GM18505 (cell line): ENCODE data around the gene PDZRN3.

Experiments used
- ATAC-seq: cut with Tn5 transposase; IDR thresholded peaks from one replicate; pipeline ENCODE4 v1.9.1; 2021; ENCODE audit not compliant: unreplicated experiment
- POLR2A ChIP-seq: IDR thresholded peaks from 4 replicates; pipeline ENCODE4 v1.6.1; 2011; ENCODE audit warnings: borderline replicate concordance; ENCODE audit not compliant: insufficient read depth, insufficient read length; ENCODE audit errors: extremely low read depth

PDZRN3 gene

DNA sequence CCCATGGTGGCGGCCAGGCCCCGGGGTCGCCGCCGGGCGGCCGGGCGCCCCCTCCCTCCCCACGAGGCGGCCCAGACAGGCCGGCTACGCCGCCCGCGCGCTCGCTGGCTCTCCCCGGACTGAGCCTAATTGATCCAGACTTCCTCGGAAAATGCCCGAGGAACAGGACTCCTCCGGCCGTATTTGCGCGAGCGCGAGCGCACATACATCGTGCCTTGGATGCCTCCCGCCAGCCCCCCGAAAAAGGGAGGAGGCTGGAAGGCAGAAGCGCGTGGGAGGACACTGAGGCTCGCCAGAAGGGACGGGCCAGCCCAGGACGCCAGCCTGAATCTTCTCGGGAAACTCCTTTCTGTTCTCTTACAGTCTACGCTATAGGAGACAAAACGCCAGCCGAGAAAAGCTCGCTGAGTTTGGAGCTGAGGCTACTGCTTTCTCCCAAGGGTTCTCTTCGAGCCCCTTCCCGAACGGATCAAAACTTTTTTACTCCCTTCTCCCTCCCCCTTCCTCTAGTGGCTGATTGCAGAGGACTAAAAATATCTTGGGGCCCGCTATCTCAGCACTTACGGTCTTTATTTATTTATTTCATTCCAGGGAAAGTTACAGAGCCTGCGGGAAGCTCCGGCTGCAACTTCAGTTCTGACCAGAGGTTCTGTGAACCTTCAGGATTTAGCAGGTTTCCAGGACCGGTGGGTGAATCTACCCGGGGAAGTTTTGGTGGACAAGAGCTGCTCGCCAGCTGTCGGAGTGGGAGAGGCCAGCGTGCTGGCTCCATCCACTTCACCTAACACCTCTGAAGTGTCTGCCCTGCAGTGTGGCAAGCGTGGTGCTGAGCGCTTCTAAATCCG, at the start of gene PDZRN3:
Gene PDZRN3 (minus strand): TSS at position 121 of the 845 bp plus-strand sequence.
- ATAC-seq = no peak
- TF ChIP-seq POLR2A = no peak

DNA sequence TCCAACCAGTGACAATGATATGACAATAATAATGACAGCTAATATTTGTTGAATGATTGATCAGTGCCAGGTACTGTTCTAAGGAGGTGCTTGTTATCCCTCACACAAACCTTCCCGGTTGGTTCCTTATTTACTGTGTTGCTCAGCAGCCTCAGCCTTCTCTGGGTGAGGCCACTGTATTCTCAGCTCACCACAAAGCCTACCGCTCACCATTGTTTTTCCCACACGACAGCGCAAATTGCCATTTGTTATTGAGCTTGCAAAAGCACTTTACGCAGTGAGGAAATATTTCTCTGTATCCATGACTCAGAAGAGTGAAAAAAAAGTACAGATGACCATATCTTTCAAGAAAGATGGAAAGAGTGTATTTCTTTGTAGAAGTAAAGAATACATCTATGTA, 49.5 kb upstream of the PDZRN3 start:
- no peak for ATAC-seq
- TF ChIP-seq POLR2A = no peak

DNA sequence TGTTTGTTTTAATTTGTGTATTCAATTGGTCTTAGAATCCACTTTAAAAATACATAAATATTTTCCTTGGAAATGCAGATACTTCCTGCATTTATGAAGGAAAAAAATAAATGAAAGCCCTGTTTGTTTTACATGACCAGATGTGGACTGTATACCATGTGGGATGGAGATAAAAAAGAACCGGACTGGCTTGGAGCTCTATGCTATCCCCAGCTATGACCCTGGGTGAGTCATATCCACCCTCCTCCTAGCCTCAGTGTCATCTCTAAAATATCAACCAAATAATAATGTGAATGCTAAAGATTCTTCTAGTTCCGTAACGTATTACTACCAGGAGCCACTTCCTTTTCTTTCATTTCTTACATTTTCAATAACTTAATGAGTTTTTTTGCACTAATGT, 44.5 kb upstream of the PDZRN3 start:
- no peak for TF ChIP-seq POLR2A
- no peak for ATAC-seq

DNA sequence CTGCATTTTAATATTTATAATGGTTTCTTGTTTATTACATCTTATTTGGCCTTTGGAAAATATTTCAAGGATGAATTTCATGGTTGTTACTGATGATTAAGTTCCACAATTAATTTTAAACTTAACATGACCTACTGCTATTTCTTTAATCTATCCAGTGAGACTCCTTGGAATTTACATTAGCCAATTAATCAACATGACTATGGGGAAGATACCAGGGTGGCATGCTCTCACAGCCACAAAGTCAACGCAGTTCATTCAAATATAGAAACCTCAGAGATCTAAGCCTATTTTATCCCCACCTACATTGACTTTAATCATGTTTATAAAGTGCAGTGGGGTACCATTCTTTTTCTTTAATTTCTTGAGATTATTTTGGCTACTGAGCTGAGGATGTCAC, 43.6 kb upstream of the PDZRN3 start:
- no peak for ATAC-seq
- TF ChIP-seq POLR2A = no peak

DNA sequence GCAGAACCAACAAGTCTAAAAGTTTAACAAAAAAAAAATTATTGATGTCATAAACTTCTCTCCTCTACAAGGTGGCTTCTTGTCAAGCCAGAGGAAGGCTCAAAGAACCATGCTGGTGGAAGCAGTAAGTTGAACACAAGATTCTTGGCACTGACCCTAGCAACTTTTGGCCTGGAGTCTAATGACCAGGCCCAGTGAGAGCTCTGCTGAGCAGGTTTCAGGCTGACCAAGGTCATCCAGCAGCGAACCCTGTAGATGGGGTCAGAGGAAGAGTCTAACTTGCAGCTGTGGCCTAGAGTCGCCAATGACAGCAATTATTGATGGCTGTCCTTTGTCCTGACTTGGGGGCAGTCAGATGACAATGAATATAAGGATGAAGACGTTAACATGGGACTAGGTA, 43.1 kb upstream of the PDZRN3 start:
- no peak for ATAC-seq
- no peak for TF ChIP-seq POLR2A

DNA sequence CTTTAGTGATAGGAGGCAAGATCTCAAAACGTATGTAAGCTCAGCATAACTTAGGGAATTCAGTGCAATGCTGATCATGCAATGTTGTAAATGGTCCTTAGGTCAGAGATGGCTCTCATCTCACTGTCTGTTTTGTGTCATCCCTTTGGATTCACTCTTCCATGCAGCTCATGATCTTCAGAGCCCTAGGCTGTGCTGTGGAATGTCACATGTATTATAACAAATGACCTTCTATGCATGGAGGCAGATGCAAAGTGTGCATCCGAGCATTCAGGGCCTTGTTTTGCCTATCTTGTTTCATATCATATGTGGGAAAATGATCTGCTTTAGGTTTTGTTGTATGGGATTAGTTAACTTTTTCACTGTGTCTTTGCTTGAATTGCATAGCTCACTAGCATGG, 40.5 kb upstream of the PDZRN3 start:
- no peak for TF ChIP-seq POLR2A

DNA sequence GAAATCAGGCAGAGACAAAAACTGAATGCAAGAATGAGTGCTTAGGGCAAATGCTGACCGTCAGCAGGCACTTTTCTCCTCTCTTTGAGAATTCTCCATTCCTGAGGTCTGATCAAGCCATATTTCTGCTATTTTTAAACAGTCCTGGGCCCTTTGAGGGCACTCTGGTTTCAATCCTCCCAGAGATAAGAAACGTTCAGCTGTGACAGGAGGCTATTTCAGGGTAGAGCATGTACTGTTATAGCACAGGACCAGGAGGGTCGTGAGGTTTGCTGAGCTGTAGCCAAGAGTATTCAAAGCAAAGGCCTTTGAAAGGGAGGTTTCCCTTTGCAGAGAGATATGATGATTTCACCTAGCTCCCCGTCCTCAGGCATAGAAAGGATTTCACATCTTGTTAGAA, 39.6 kb upstream of the PDZRN3 start:
- no peak for ATAC-seq

More for the DNA sequence above, 40.5 kb upstream of the PDZRN3 start:
- ATAC-seq = no peak

DNA sequence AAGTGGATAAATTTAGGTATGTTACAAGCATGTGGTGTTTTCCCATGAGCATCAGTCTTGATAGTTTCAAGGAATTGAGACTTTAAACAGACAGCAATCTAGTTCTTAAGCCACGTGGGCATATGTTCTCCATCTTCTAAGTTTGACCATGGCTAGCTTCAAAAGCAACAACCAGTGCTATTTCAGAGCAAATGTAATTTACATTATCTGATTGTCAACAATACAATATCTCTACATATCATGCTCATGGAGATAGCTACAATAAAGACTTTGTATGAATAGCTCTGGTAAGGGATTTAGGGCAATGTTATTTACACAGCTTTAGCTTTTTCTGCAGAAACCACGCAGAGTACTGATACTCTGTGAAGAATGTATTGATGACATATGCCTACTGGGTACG, 38.8 kb upstream of the PDZRN3 start:
- TF ChIP-seq POLR2A = no peak
- no peak for ATAC-seq

More for the DNA sequence above, 39.6 kb upstream of the PDZRN3 start:
- no peak for TF ChIP-seq POLR2A

DNA sequence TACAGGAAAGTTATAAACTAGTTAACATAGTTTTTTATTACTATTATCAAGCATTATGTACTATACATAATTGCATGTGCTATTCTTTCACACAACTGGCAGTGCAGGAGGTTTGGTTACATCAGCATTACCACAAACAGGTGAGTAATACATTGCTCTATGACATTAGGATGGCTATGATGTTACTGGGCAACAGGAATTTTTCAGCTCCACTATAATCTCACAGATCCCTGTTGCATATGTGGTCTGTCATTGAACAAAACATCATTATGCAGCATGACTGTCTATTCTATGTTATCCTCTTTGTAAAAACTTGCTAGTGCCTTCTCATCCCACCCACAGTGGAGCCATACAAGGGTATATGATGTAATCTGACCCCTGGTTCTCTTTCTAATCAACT, 36.5 kb upstream of the PDZRN3 start:
- no peak for ATAC-seq
- no peak for TF ChIP-seq POLR2A

DNA sequence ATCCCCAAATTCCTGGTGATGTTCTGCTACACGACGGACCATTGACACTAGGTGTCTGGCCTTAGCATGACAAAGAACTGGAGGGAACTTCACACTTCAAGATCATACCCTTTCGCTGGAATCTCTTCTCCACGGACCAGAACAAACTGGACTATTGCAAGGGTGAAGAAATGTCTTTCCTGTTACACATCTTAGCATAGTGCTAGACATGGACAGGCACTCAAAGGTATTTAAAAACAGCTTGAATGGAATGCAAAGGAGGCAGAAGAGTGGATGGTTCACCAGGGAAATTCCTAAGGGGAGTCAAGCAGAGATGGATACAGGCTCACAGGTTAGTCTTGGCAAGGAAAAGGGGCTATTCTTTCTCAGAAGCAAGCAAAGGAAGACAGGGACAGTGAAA, 33.5 kb upstream of the PDZRN3 start:
- no peak for ATAC-seq
- no peak for TF ChIP-seq POLR2A

DNA sequence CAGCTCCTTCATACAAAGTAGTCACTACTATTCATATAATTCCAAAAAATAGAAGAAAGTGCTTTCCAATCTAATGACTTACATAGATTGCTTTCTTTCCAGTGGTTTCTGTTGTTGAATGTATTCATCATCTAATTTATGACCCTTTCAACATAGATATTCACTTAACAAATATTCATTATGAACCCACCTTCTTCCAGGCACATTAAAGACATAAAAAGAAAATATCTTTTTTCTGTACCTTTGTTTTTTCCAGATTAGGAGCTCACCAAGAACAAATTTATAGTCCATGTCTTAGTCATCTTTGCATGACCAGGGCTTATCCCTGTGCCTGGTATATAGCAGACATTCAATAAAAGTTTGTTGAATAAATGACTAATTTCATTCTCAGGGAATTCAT, 32.4 kb upstream of the PDZRN3 start:
- no peak for TF ChIP-seq POLR2A
- no peak for ATAC-seq

DNA sequence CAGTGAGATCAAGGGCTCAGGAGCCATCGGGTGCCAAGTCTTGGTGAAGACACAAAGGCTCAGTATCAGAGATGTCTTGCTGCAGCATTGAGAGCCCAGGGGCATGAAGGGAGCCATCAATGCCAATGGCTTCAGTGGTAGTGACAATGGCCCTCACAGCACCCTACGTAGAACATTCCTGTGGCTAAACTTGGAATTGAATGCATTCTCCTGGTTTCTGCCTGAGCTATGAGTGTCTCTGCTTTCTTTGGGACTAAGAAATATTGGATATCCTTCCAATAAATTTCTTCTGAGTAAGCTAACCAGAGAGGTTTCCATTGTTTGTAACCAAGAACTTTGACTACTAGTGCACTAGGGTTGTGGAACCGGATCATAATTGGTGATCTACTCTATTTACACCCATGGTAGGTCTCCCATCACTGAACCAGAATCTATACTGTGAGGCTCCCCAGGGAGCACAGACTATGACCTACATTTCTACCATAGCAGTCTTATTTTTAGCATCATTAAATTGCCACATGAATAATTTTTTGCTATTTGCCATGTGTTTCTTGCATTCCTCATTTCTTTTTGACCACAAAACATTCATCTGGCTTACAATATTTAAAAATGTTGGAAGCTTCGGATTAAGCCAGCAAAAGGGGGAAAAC, 31.6 kb upstream of the PDZRN3 start:
- no peak for ATAC-seq
- no peak for TF ChIP-seq POLR2A

DNA sequence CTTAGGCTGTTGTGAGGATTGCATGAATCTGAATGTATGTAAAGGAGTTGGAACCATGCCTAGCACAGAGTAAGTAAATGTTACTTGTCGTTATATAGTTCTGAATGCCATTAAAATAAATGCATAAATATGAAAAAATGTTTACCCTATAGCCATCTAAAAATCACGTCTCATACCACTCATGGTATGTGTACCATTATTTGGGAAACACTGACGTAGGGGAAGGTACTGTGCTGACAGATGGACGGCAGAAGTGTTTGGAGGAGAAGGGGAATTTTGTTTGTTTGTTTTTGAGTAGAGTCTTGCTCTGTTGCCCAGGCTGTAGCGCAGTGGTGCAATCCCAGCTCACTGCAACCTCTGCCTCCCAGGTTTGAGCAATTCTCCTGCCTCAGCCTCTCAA, 30.5 kb upstream of the PDZRN3 start:
- ATAC-seq = no peak
- TF ChIP-seq POLR2A = no peak

DNA sequence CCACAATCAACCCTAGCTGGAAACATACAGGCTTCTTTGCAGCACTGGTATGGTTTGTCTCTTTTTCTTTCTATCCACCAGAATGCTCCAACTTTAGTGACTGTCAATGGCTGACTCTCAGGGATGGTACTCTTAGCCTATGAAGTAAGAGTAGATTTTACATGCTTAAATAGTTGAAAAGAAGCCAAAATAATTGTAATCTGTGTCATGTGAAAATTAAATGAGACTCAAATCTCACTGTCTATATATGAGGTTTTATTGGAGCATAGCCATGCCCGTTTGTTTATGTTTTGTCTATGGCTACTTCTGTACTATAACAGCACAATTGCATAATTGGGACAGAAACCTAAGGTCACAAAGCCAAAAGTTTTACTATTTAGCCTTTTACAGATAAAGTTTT, 29.1 kb upstream of the PDZRN3 start:
- no peak for TF ChIP-seq POLR2A
- no peak for ATAC-seq
